Measurements from ENCODE around the gene SDCBP2.

Gene SDCBP2

GRCh38 chr20:1313236-1313964, 15.5 kb downstream of the SDCBP2 start:
- H3K27me3 ChIP-seq (replicated peaks; ENCODE audit: control insufficient read depth, insufficient read depth, low read length, poor library complexity, severe bottlenecking): no peaks in the 10 kb centered on the region
- H3K36me3 ChIP-seq (ENCODE audit: control insufficient read depth, insufficient read depth, low read length): no peaks in the 10 kb centered on the region
- DNase-seq: peak; percentile 30 to 63 (median 49)
- peaks cover 5% of the 10 kb centered on the region for H3K4me1 ChIP-seq (ENCODE audit: control insufficient read depth, insufficient read depth, low read length, poor library complexity, severe bottlenecking)
- H3K27ac ChIP-seq (ENCODE audit: insufficient read depth, low read length, poor library complexity, severe bottlenecking): no peak overlapping the region
- H3K4me3 ChIP-seq (ENCODE audit: insufficient read depth, low read depth, low read length, poor library complexity, severe bottlenecking): no peak overlapping the region
- H3K9me3 ChIP-seq (ENCODE audit: control insufficient read depth, low read length): no peaks in the 10 kb centered on the region

GRCh38 chr20:1312904-1313235, 16.1 kb downstream of the SDCBP2 start:
- Histone ChIP-seq H3K4me3 (ENCODE audit: insufficient read depth, low read depth, low read length, poor library complexity, severe bottlenecking) (no peak overlapping the region), H3K27me3 (replicated peaks; ENCODE audit: control insufficient read depth, insufficient read depth, low read length, poor library complexity, severe bottlenecking) (no peaks in the 10 kb centered on the region), H3K9me3 (ENCODE audit: control insufficient read depth, low read length) (no peaks in the 10 kb centered on the region), H3K27ac (ENCODE audit: insufficient read depth, low read length, poor library complexity, severe bottlenecking) (no peak overlapping the region), H3K4me1 (ENCODE audit: control insufficient read depth, insufficient read depth, low read length, poor library complexity, severe bottlenecking) (peaks cover 5% of the 10 kb centered on the region), H3K36me3 (ENCODE audit: control insufficient read depth, insufficient read depth, low read length) (no peaks in the 10 kb centered on the region)
- DNase-seq: no peak

GRCh38 chr20:1312308-1312707, 16.6 kb downstream of the SDCBP2 start:
- no peak for DNase-seq
- Histone ChIP-seq H3K4me1 (ENCODE audit: control insufficient read depth, insufficient read depth, low read length, poor library complexity, severe bottlenecking) (peaks cover 5% of the 10 kb centered on the region), H3K36me3 (ENCODE audit: control insufficient read depth, insufficient read depth, low read length) (no peaks in the 10 kb centered on the region)

GRCh38 chr20:1310506-1311190, 18.3 kb downstream of the SDCBP2 start:
- no peak for DNase-seq
- Histone ChIP-seq H3K36me3 (ENCODE audit: control insufficient read depth, insufficient read depth, low read length) (no peaks in the 10 kb centered on the region), H3K27ac (ENCODE audit: insufficient read depth, low read length, poor library complexity, severe bottlenecking) (no peak overlapping the region)

More at GRCh38 chr20:1312308-1312707, 16.6 kb downstream of the SDCBP2 start:
- no peaks in the 10 kb centered on the region for H3K9me3 ChIP-seq (ENCODE audit: control insufficient read depth, low read length)
- no peak overlapping the region for H3K27ac ChIP-seq (ENCODE audit: insufficient read depth, low read length, poor library complexity, severe bottlenecking)
- no peaks in the 10 kb centered on the region for H3K27me3 ChIP-seq (replicated peaks; ENCODE audit: control insufficient read depth, insufficient read depth, low read length, poor library complexity, severe bottlenecking)
- H3K4me3 ChIP-seq (ENCODE audit: insufficient read depth, low read depth, low read length, poor library complexity, severe bottlenecking): no peak overlapping the region

GRCh38 chr20:1310071-1310470, 18.9 kb downstream of the SDCBP2 start:
- Histone ChIP-seq H3K4me3 (ENCODE audit: insufficient read depth, low read depth, low read length, poor library complexity, severe bottlenecking) (no peak overlapping the region), H3K27ac (ENCODE audit: insufficient read depth, low read length, poor library complexity, severe bottlenecking) (no peak overlapping the region), H3K36me3 (ENCODE audit: control insufficient read depth, insufficient read depth, low read length) (peaks cover 4% of the 10 kb centered on the region), H3K4me1 (ENCODE audit: control insufficient read depth, insufficient read depth, low read length, poor library complexity, severe bottlenecking) (peaks cover 5% of the 10 kb centered on the region), H3K27me3 (replicated peaks; ENCODE audit: control insufficient read depth, insufficient read depth, low read length, poor library complexity, severe bottlenecking) (no peaks in the 10 kb centered on the region), H3K9me3 (ENCODE audit: control insufficient read depth, low read length) (no peaks in the 10 kb centered on the region)
- no peak for DNase-seq

More at GRCh38 chr20:1310506-1311190, 18.3 kb downstream of the SDCBP2 start:
- Histone ChIP-seq H3K4me3 (ENCODE audit: insufficient read depth, low read depth, low read length, poor library complexity, severe bottlenecking) (no peak overlapping the region), H3K4me1 (ENCODE audit: control insufficient read depth, insufficient read depth, low read length, poor library complexity, severe bottlenecking) (peaks cover 5% of the 10 kb centered on the region), H3K9me3 (ENCODE audit: control insufficient read depth, low read length) (no peaks in the 10 kb centered on the region), H3K27me3 (replicated peaks; ENCODE audit: control insufficient read depth, insufficient read depth, low read length, poor library complexity, severe bottlenecking) (no peaks in the 10 kb centered on the region)

- Histone ChIP-seq H3K36me3 (ENCODE audit: control insufficient read depth, insufficient read depth, low read length) (peaks cover 6% of the 10 kb centered on the region), H3K27me3 (replicated peaks; ENCODE audit: control insufficient read depth, insufficient read depth, low read length, poor library complexity, severe bottlenecking) (no peaks in the 10 kb centered on the region), H3K27ac (ENCODE audit: insufficient read depth, low read length, poor library complexity, severe bottlenecking) (no peak overlapping the region), H3K4me1 (ENCODE audit: control insufficient read depth, insufficient read depth, low read length, poor library complexity, severe bottlenecking) (peaks cover 5% of the 10 kb centered on the region), H3K4me3 (ENCODE audit: insufficient read depth, low read depth, low read length, poor library complexity, severe bottlenecking) (no peak overlapping the region), H3K9me3 (ENCODE audit: control insufficient read depth, low read length) (no peaks in the 10 kb centered on the region)
- DNase-seq: no peak
Measured at GRCh38 chr20:1309439-1309847, 19.5 kb downstream of the SDCBP2 start.

- no peaks in the 10 kb centered on the region for H3K27me3 ChIP-seq (replicated peaks; ENCODE audit: control insufficient read depth, insufficient read depth, low read length, poor library complexity, severe bottlenecking)
- peaks cover 5% of the 10 kb centered on the region for H3K4me1 ChIP-seq (ENCODE audit: control insufficient read depth, insufficient read depth, low read length, poor library complexity, severe bottlenecking)
- no peak overlapping the region for H3K27ac ChIP-seq (ENCODE audit: insufficient read depth, low read length, poor library complexity, severe bottlenecking)
- no peaks in the 10 kb centered on the region for H3K9me3 ChIP-seq (ENCODE audit: control insufficient read depth, low read length)
- peaks cover 9% of the 10 kb centered on the region for H3K36me3 ChIP-seq (ENCODE audit: control insufficient read depth, insufficient read depth, low read length)
- DNase-seq: no peak
- no peak overlapping the region for H3K4me3 ChIP-seq (ENCODE audit: insufficient read depth, low read depth, low read length, poor library complexity, severe bottlenecking)
Measured at GRCh38 chr20:1308702-1309095, 20.2 kb downstream of the SDCBP2 start.

- no peak overlapping the region for H3K4me3 ChIP-seq (ENCODE audit: insufficient read depth, low read depth, low read length, poor library complexity, severe bottlenecking)
- H3K4me1 ChIP-seq (ENCODE audit: control insufficient read depth, insufficient read depth, low read length, poor library complexity, severe bottlenecking): peaks cover under 1% of the 10 kb centered on the region
- DNase-seq: no peak
- H3K27ac ChIP-seq (ENCODE audit: insufficient read depth, low read length, poor library complexity, severe bottlenecking): no peak overlapping the region
- H3K9me3 ChIP-seq (ENCODE audit: control insufficient read depth, low read length): no peaks in the 10 kb centered on the region
- no peaks in the 10 kb centered on the region for H3K27me3 ChIP-seq (replicated peaks; ENCODE audit: control insufficient read depth, insufficient read depth, low read length, poor library complexity, severe bottlenecking)
- H3K36me3 ChIP-seq (ENCODE audit: control insufficient read depth, insufficient read depth, low read length): peaks cover 9% of the 10 kb centered on the region
Measured at GRCh38 chr20:1308067-1308701, 20.8 kb downstream of the SDCBP2 start.

GRCh38 chr20:1307571-1307971, 21.4 kb downstream of the SDCBP2 start:
- peaks cover 9% of the 10 kb centered on the region for H3K36me3 ChIP-seq (ENCODE audit: control insufficient read depth, insufficient read depth, low read length)

GRCh38 chr20:1307171-1307570, 21.8 kb downstream of the SDCBP2 start:
- Histone ChIP-seq H3K27me3 (replicated peaks; ENCODE audit: control insufficient read depth, insufficient read depth, low read length, poor library complexity, severe bottlenecking) (no peaks in the 10 kb centered on the region), H3K27ac (ENCODE audit: insufficient read depth, low read length, poor library complexity, severe bottlenecking) (no peak overlapping the region), H3K36me3 (ENCODE audit: control insufficient read depth, insufficient read depth, low read length) (peaks cover 9% of the 10 kb centered on the region), H3K4me3 (ENCODE audit: insufficient read depth, low read depth, low read length, poor library complexity, severe bottlenecking) (no peak overlapping the region), H3K4me1 (ENCODE audit: control insufficient read depth, insufficient read depth, low read length, poor library complexity, severe bottlenecking) (no peaks in the 10 kb centered on the region), H3K9me3 (ENCODE audit: control insufficient read depth, low read length) (no peaks in the 10 kb centered on the region)
- DNase-seq: no peak

More at GRCh38 chr20:1307571-1307971, 21.4 kb downstream of the SDCBP2 start:
- Histone ChIP-seq H3K4me1 (ENCODE audit: control insufficient read depth, insufficient read depth, low read length, poor library complexity, severe bottlenecking) (no peaks in the 10 kb centered on the region), H3K9me3 (ENCODE audit: control insufficient read depth, low read length) (no peaks in the 10 kb centered on the region), H3K27me3 (replicated peaks; ENCODE audit: control insufficient read depth, insufficient read depth, low read length, poor library complexity, severe bottlenecking) (no peaks in the 10 kb centered on the region), H3K27ac (ENCODE audit: insufficient read depth, low read length, poor library complexity, severe bottlenecking) (no peak overlapping the region), H3K4me3 (ENCODE audit: insufficient read depth, low read depth, low read length, poor library complexity, severe bottlenecking) (no peak overlapping the region)
- DNase-seq: no peak
